Hepatocyte (in vitro differentiated cells): ENCODE data around the gene GPR149.

ENCODE experiments used
- CTCF ChIP-seq: fragments of 200-600 bp; sonication (generic); IDR thresholded peaks from 2 replicates; pipeline ENCODE4 v1.5.1; 2016; ENCODE audit warnings: antibody characterized with exemption, mild to moderate bottlenecking; ENCODE audit not compliant: poor library complexity
- EZH2 ChIP-seq: fragments of 200-600 bp; sonication (generic); IDR thresholded peaks from 2 replicates; pipeline ENCODE4 v1.6.1; 2016; ENCODE audit warnings: antibody characterized with exemption, mild to moderate bottlenecking, borderline replicate concordance
- EZH2phosphoT487 ChIP-seq: fragments of 200-600 bp; sonication (generic); IDR thresholded peaks from one replicate; pipeline ENCODE4 v1.6.1; 2018; ENCODE audit warnings: antibody characterized with exemption, mild to moderate bottlenecking, low read depth, moderate library complexity; ENCODE audit not compliant: unreplicated experiment, severe bottlenecking

GRCh38 chr3:154431043-154431442 is 1.1 kb upstream of the GPR149 start:
- TF ChIP-seq CTCF, result no peak
- no peak for TF ChIP-seq EZH2
- no peak for TF ChIP-seq EZH2phosphoT487
